Measurements from ENCODE around the gene MAST2. TPM values are rescaled to one million over a fixed set of nuclear protein-coding genes. Genes with fewer than 3 reads are reported as not detected.

MAST2 gene
- total and polyA plus RNA-seq, 2 of the 13 experiments (the other 11 are each of a cell fraction or from before 2014, with no cell fraction given) = 15.3 to 23.0 TPM

DNA sequence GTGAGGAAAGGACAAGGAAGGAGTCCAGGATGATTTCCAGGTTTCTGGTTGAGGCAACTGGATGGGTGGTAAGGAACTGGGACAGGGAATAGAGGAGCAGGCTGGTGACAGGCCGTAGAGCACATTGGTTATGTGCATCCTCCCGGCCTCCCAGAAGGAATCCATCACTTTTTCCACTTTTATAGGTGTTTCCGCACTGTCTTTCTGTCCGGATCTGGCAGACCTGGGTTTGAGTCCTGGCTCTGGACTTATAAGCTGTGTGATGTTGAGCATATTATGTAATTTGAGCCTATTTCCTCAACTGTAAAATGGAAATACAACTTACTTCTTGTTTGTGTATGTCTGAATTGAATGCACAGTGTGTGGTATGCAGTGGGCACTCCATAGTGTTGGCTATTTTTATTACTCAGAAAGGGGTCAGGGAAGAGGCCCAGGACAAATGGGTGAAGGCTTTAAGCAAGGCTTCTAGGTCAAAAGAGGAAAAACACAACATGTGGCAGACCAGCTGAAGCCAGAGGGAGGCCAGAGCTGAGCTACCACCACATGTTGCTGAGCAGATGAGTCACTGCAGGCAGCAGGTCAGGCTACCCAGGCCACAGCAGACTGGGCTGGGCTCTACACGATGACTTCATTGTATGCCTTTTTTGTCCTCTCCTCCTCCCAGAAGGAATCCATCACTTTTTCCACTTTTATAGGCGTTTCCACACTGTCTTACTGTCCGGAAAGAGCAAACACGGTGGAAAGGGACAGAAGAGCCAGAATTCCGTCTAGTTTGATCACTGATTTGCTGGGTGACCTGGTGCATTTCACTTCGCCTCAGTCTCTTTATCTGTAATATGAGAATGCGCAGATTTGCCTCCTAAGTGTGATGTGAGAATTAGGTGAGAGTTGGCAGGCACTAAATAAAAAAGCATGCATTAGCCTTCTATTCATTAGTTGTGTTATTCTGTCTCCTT is 791 bp upstream of the MAST2 start (continued):
- TF ChIP-seq, protein P1, sequence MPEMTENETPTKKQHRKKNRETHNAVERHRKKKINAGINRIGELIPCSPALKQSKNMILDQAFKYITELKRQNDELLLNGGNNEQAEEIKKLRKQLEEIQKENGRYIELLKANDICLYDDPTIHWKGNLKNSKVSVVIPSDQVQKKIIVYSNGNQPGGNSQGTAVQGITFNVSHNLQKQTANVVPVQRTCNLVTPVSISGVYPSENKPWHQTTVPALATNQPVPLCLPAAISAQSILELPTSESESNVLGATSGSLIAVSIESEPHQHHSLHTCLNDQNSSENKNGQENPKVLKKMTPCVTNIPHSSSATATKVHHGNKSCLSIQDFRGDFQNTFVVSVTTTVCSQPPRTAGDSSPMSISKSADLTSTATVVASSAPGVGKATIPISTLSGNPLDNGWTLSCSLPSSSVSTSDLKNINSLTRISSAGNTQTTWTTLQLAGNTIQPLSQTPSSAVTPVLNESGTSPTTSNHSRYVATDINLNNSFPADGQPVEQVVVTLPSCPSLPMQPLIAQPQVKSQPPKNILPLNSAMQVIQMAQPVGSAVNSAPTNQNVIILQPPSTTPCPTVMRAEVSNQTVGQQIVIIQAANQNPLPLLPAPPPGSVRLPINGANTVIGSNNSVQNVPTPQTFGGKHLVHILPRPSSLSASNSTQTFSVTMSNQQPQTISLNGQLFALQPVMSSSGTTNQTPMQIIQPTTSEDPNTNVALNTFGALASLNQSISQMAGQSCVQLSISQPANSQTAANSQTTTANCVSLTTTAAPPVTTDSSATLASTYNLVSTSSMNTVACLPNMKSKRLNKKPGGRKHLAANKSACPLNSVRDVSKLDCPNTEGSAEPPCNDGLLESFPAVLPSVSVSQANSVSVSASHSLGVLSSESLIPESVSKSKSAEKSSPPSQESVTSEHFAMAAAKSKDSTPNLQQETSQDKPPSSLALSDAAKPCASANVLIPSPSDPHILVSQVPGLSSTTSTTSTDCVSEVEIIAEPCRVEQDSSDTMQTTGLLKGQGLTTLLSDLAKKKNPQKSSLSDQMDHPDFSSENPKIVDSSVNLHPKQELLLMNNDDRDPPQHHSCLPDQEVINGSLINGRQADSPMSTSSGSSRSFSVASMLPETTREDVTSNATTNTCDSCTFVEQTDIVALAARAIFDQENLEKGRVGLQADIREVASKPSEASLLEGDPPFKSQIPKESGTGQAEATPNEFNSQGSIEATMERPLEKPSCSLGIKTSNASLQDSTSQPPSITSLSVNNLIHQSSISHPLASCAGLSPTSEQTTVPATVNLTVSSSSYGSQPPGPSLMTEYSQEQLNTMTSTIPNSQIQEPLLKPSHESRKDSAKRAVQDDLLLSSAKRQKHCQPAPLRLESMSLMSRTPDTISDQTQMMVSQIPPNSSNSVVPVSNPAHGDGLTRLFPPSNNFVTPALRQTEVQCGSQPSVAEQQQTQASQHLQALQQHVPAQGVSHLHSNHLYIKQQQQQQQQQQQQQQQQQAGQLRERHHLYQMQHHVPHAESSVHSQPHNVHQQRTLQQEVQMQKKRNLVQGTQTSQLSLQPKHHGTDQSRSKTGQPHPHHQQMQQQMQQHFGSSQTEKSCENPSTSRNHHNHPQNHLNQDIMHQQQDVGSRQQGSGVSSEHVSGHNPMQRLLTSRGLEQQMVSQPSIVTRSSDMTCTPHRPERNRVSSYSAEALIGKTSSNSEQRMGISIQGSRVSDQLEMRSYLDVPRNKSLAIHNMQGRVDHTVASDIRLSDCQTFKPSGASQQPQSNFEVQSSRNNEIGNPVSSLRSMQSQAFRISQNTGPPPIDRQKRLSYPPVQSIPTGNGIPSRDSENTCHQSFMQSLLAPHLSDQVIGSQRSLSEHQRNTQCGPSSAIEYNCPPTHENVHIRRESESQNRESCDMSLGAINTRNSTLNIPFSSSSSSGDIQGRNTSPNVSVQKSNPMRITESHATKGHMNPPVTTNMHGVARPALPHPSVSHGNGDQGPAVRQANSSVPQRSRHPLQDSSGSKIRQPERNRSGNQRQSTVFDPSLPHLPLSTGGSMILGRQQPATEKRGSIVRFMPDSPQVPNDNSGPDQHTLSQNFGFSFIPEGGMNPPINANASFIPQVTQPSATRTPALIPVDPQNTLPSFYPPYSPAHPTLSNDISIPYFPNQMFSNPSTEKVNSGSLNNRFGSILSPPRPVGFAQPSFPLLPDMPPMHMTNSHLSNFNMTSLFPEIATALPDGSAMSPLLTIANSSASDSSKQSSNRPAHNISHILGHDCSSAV (CRISPR knock-in tag; IDR thresholded peaks at IDR 0.05; ENCODE audit: borderline replicate concordance) = no peak
- TF ChIP-seq ZNF446 (CRISPR knock-in tag; IDR thresholded peaks at IDR 0.05) (no peak), CAMTA2 (CRISPR knock-in tag; IDR thresholded peaks at IDR 0.05; ENCODE audit: borderline replicate concordance) (0 out of 2 replicates have a peak, but pooled peaks have one; percentile 25), ZMYM2 (CRISPR knock-in tag; IDR thresholded peaks at IDR 0.05) (no peak), HDAC1 (CRISPR knock-in tag; IDR thresholded peaks at IDR 0.05) (0 out of 2 replicates have a peak, but pooled peaks have one; percentile 19), ZFX (CRISPR knock-in tag; IDR thresholded peaks at IDR 0.05; ENCODE audit: low read depth) (0 out of 2 replicates have a peak, but pooled peaks have one; percentile 30), SAP130 (CRISPR knock-in tag; IDR thresholded peaks at IDR 0.05; ENCODE audit: low read depth) (peak; percentile 72), TBP (CRISPR knock-in tag; IDR thresholded peaks at IDR 0.05) (no peak), TEAD3 (CRISPR knock-in tag; optimal IDR thresholded peaks at IDR 0.05; ENCODE audit: borderline replicate concordance) (no peak), ZNF678 (CRISPR knock-in tag; IDR thresholded peaks at IDR 0.05) (no peak), SPEN (CRISPR knock-in tag; IDR thresholded peaks at IDR 0.05; ENCODE audit: low read depth) (no peak), ZNF34 (CRISPR knock-in tag; IDR thresholded peaks at IDR 0.05; ENCODE audit: borderline replicate concordance) (no peak), ZNF224 (CRISPR knock-in tag; IDR thresholded peaks at IDR 0.05) (no peak), ARNT2 (CRISPR knock-in tag; IDR thresholded peaks at IDR 0.05; ENCODE audit: low read depth) (no peak)
- TF ChIP-seq, protein P2, sequence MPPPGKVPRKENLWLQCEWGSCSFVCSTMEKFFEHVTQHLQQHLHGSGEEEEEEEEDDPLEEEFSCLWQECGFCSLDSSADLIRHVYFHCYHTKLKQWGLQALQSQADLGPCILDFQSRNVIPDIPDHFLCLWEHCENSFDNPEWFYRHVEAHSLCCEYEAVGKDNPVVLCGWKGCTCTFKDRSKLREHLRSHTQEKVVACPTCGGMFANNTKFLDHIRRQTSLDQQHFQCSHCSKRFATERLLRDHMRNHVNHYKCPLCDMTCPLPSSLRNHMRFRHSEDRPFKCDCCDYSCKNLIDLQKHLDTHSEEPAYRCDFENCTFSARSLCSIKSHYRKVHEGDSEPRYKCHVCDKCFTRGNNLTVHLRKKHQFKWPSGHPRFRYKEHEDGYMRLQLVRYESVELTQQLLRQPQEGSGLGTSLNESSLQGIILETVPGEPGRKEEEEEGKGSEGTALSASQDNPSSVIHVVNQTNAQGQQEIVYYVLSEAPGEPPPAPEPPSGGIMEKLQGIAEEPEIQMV (CRISPR knock-in tag; IDR thresholded peaks at IDR 0.05; ENCODE audit: low read depth) = no peak
- TF ChIP-seq, protein P3, sequence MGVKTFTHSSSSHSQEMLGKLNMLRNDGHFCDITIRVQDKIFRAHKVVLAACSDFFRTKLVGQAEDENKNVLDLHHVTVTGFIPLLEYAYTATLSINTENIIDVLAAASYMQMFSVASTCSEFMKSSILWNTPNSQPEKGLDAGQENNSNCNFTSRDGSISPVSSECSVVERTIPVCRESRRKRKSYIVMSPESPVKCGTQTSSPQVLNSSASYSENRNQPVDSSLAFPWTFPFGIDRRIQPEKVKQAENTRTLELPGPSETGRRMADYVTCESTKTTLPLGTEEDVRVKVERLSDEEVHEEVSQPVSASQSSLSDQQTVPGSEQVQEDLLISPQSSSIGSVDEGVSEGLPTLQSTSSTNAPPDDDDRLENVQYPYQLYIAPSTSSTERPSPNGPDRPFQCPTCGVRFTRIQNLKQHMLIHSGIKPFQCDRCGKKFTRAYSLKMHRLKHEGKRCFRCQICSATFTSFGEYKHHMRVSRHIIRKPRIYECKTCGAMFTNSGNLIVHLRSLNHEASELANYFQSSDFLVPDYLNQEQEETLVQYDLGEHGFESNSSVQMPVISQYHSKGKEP (CRISPR knock-in tag; IDR thresholded peaks at IDR 0.05) = no peak

All from HepG2 (cell line).